HepG2 (cell line): Measurements from ENCODE around the gene EFCAB14. TPM values are rescaled to one million over a fixed set of nuclear protein-coding genes. Genes with fewer than 3 reads are reported as not detected.
A peak's percentile ranks its signal among the peaks of the same experiment; 100 is the strongest.

ENCODE experiments used
- CC2D1A ChIP-seq: sonication (generic); formaldehyde crosslinking; IDR thresholded peaks from 2 replicates; pipeline ENCODE4 v1.8.1; 2023; ENCODE audit warnings: mild to moderate bottlenecking, missing genetic modification reagents
- KLF9 ChIP-seq: IDR thresholded peaks from 2 replicates; pipeline ENCODE4 v1.6.1; 2016; ENCODE audit warnings: low read depth
- NONO ChIP-seq, 2 experiments: fragments of 450-650 bp in 1 of 2; sonication (generic) in 1 of 2; formaldehyde crosslinking in 1 of 2; IDR thresholded peaks in 1 of 2; conservative IDR thresholded peaks in 1 of 2; 2 replicates each; pipeline versions ENCODE4 v1.6.1 to v1.8.0; 2017 to 2022; ENCODE audit warnings: mild to moderate bottlenecking in 1 of 2, missing genetic modification reagents in 1 of 2, moderate library complexity in 1 of 2
- SMARCE1 ChIP-seq: fragments of 450-650 bp; IDR thresholded peaks from 2 replicates; pipeline ENCODE4 v1.6.1; 2017; ENCODE audit warnings: borderline replicate concordance
- ZKSCAN8 ChIP-seq: IDR thresholded peaks from 2 replicates; pipeline ENCODE4 v1.6.1; 2016; ENCODE audit warnings: borderline replicate concordance, missing genetic modification reagents, missing compliant biosample characterization
- ZNF282 ChIP-seq: fragments of 450-650 bp; IDR thresholded peaks from 2 replicates; pipeline ENCODE4 v1.6.1; 2018; ENCODE audit not compliant: partially characterized antibody
- ZNF333 ChIP-seq: sonication (generic); formaldehyde crosslinking; IDR thresholded peaks from 2 replicates; pipeline ENCODE4 v1.4.0; 2020; ENCODE audit warnings: mild to moderate bottlenecking, missing genetic modification reagents, borderline replicate concordance
- ZNF383 ChIP-seq: sonication (generic); formaldehyde crosslinking; IDR thresholded peaks from 2 replicates; pipeline ENCODE4 v1.4.0; 2020; ENCODE audit warnings: missing genetic modification reagents, mild to moderate bottlenecking, borderline replicate concordance
- ZNF703 ChIP-seq: sonication (generic); formaldehyde crosslinking; IDR thresholded peaks from 2 replicates; pipeline ENCODE4 v1.5.1; 2020; ENCODE audit warnings: missing genetic modification reagents, mild to moderate bottlenecking, moderate library complexity, borderline replicate concordance
- ZSCAN12 ChIP-seq: sonication (generic); formaldehyde crosslinking; IDR thresholded peaks from 2 replicates; pipeline ENCODE4 v1.9.0; 2021; ENCODE audit warnings: mild to moderate bottlenecking, missing genetic modification reagents
- polyA plus RNA-seq, 8 experiments: library from polyadenylated mRNA; depleted of rRNA in 3 of 8; stranded (reverse) in 7 of 8; unstranded in 1 of 8; fragments of >200 nt; fragmentation: Illumina TruSeq in 4 of 8; extraction: Trizol in 4 of 8; gene quantifications; 2 replicates each; pipeline versions ENCODE4 v1.2.1 to v1.2.3, GENCODE V29; 2011 to 2016; ENCODE audit warnings: low read depth in 4 of 8, missing spikeins in 1 of 8, mixed read lengths in 1 of 8; ENCODE audit not compliant: insufficient read depth in 1 of 8
- total RNA-seq, 5 experiments: library from RNA; depleted of rRNA; stranded (reverse); fragments of >200 nt; fragmentation: Illumina TruSeq; extraction: Trizol; gene quantifications; 2 replicates each; pipeline ENCODE4 v1.2.3, GENCODE V29; 2016; ENCODE audit warnings: low read depth in 1 of 5
- TF ChIP-seq, protein P1 (sequence below): sonication (generic); formaldehyde crosslinking; IDR thresholded peaks from 2 replicates; pipeline ENCODE4 v1.4.0; 2020; ENCODE audit warnings: missing genetic modification reagents
- TF ChIP-seq, protein P2 (sequence below): IDR thresholded peaks from 2 replicates; pipeline ENCODE4 v1.4.0; 2020; ENCODE audit warnings: mild to moderate bottlenecking, missing genetic modification reagents
- TF ChIP-seq, protein P3 (sequence below), 2 experiments: sonication (generic) in 1 of 2; formaldehyde crosslinking in 1 of 2; IDR thresholded peaks; 2 replicates each; pipeline versions ENCODE4 v1.6.1 to v1.9.0; 2014 to 2022; ENCODE audit warnings: antibody characterized with exemption in 1 of 2, borderline replicate concordance in 1 of 2, inconsistent platforms in 1 of 2, low read depth in 1 of 2, missing genetic modification reagents in 1 of 2
- TF ChIP-seq, protein P4 (sequence below): sonication (generic); formaldehyde crosslinking; IDR thresholded peaks from 2 replicates; pipeline ENCODE4 v1.5.0; 2020; ENCODE audit warnings: missing genetic modification reagents, mild to moderate bottlenecking, borderline replicate concordance

EFCAB14 gene
- total and polyA plus RNA-seq, 2 of the 13 experiments (the other 11 are each of a cell fraction or from before 2014, with no cell fraction given): 13.4 to 17.9 TPM

DNA sequence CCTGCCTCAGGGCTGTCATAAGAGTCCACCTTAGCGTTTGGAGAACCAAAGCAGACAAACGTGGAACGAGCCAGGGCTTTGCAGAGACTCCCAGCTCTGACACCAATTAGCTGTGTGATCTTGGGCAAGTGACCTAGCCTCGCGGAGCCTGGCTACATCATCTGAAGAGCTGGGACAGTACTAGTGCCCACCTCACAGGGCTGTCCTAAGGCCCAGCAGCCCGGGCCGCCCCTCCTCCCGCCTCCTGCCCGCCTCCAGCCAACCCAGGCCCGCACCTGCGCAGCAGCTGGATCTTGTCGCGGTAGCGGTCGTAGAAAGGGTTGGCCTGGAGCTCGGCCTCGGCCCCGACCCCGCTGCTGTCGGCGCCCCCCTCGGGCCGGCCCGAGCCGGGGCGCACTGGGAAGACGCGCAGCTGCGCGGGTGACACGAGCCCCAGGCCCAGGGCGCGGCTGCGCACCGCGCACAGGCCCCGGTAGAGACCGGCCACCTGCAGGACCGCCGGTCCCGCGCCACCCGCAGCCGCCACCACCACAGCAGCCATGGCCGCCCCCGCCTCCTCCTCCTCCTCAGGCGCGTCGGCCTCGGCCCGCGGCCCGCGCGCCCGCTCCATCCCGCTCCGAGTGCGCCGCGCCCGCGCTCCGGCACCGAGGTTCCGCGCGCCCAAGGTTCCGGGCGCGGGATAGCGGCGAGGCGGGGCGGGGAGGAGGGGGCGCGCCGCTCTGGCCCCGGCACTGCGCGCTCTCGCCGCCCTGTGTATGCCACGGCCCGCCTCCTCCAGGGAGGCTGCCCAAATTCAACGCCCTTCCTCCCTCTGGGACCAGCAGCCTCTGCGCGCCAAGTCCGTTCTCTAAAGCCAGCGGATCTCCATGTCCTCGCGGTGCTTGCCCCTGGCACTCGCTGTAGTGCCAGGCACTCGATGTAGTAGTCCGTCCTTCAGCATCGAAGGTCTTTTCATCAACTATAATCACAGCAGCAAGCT, 50.8 kb downstream of the EFCAB14 start, which contains the start of gene ATPAF1 (continued):
- TF ChIP-seq NONO (IDR thresholded peaks at IDR 0.05) (no peak), NONO (CRISPR knock-in tag; conservative IDR thresholded peaks at IDR 0.05) (no peak), ZNF703 (CRISPR knock-in tag) (no peak), ZNF383 (CRISPR knock-in tag) (no peak), KLF9 (CRISPR knock-in tag) (no peak), ZSCAN12 (CRISPR knock-in tag) (no peak), ZKSCAN8 (CRISPR knock-in tag) (no peak), ZNF333 (no peak), CC2D1A (CRISPR knock-in tag) (no peak), SMARCE1 (no peak), ZNF282 (no peak)
- TF ChIP-seq, protein P1, sequence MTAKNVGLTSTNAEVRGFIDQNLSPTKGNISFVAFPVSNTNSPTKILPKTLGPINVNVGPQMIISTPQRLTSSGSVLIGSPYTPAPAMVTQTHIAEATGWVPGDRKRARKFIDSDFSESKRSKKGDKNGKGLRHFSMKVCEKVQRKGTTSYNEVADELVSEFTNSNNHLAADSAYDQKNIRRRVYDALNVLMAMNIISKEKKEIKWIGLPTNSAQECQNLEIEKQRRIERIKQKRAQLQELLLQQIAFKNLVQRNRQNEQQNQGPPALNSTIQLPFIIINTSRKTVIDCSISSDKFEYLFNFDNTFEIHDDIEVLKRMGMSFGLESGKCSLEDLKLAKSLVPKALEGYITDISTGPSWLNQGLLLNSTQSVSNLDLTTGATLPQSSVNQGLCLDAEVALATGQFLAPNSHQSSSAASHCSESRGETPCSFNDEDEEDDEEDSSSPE: peak; percentile 61; the same call in 1 of the 2 replicates
- TF ChIP-seq, protein P2, sequence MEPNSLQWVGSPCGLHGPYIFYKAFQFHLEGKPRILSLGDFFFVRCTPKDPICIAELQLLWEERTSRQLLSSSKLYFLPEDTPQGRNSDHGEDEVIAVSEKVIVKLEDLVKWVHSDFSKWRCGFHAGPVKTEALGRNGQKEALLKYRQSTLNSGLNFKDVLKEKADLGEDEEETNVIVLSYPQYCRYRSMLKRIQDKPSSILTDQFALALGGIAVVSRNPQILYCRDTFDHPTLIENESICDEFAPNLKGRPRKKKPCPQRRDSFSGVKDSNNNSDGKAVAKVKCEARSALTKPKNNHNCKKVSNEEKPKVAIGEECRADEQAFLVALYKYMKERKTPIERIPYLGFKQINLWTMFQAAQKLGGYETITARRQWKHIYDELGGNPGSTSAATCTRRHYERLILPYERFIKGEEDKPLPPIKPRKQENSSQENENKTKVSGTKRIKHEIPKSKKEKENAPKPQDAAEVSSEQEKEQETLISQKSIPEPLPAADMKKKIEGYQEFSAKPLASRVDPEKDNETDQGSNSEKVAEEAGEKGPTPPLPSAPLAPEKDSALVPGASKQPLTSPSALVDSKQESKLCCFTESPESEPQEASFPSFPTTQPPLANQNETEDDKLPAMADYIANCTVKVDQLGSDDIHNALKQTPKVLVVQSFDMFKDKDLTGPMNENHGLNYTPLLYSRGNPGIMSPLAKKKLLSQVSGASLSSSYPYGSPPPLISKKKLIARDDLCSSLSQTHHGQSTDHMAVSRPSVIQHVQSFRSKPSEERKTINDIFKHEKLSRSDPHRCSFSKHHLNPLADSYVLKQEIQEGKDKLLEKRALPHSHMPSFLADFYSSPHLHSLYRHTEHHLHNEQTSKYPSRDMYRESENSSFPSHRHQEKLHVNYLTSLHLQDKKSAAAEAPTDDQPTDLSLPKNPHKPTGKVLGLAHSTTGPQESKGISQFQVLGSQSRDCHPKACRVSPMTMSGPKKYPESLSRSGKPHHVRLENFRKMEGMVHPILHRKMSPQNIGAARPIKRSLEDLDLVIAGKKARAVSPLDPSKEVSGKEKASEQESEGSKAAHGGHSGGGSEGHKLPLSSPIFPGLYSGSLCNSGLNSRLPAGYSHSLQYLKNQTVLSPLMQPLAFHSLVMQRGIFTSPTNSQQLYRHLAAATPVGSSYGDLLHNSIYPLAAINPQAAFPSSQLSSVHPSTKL: no peak; the same call in 1 of the 2 replicates
- TF ChIP-seq, protein P3, sequence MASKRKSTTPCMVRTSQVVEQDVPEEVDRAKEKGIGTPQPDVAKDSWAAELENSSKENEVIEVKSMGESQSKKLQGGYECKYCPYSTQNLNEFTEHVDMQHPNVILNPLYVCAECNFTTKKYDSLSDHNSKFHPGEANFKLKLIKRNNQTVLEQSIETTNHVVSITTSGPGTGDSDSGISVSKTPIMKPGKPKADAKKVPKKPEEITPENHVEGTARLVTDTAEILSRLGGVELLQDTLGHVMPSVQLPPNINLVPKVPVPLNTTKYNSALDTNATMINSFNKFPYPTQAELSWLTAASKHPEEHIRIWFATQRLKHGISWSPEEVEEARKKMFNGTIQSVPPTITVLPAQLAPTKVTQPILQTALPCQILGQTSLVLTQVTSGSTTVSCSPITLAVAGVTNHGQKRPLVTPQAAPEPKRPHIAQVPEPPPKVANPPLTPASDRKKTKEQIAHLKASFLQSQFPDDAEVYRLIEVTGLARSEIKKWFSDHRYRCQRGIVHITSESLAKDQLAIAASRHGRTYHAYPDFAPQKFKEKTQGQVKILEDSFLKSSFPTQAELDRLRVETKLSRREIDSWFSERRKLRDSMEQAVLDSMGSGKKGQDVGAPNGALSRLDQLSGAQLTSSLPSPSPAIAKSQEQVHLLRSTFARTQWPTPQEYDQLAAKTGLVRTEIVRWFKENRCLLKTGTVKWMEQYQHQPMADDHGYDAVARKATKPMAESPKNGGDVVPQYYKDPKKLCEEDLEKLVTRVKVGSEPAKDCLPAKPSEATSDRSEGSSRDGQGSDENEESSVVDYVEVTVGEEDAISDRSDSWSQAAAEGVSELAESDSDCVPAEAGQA (IDR thresholded peaks at IDR 0.05; ENCODE audit: low read depth): peak; percentile 24; the same call in 1 of the 2 replicates
- TF ChIP-seq, protein P3 (CRISPR knock-in tag; IDR thresholded peaks at IDR 0.05; ENCODE audit: borderline replicate concordance): no peak
- TF ChIP-seq, protein P4, sequence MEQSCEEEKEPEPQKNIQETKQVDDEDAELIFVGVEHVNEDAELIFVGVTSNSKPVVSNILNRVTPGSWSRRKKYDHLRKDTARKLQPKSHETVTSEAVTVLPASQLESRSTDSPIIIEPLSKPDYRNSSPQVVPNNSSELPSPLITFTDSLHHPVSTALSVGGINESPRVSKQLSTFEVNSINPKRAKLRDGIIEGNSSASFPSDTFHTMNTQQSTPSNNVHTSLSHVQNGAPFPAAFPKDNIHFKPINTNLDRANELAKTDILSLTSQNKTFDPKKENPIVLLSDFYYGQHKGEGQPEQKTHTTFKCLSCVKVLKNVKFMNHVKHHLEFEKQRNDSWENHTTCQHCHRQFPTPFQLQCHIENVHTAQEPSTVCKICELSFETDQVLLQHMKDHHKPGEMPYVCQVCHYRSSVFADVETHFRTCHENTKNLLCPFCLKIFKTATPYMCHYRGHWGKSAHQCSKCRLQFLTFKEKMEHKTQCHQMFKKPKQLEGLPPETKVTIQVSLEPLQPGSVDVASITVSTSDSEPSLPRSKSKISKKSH: no peak
